Neural progenitor cell (in vitro differentiated cells): ENCODE measurements around the gene RHOD. TPM values are rescaled to one million over a fixed set of nuclear protein-coding genes. Genes with fewer than 3 reads are reported as not detected.
A peak's percentile ranks its signal among the peaks of the same experiment; 100 is the strongest.

Experiments used
- DNase-seq: peaks from one replicate; pipeline ENCODE4 v3.0.0-alpha.2; 2016; ENCODE audit warnings: low spot score
- H2AFZ ChIP-seq: fragments of 200-600 bp; sonication (generic); replicated peaks from 2 replicates; pipeline ENCODE4 v1.6.1; 2016; ENCODE audit warnings: antibody characterized with exemption
- H3F3A ChIP-seq: fragments of 200-600 bp; sonication (generic); 2 replicates; pipeline ENCODE4 v1.6.1; 2016; ENCODE audit warnings: antibody characterized with exemption, low read depth
- H3K27ac ChIP-seq: fragments of 200-600 bp; sonication (generic); 2 replicates; pipeline ENCODE4 v1.5.1; 2016; ENCODE audit warnings: mild to moderate bottlenecking
- H3K27me3 ChIP-seq: fragments of 200-600 bp; sonication (generic); 2 replicates; pipeline ENCODE4 v1.6.1; 2016; ENCODE audit warnings: mild to moderate bottlenecking, moderate library complexity
- H3K36me3 ChIP-seq: fragments of 200-600 bp; sonication (generic); 2 replicates; pipeline ENCODE4 v1.5.1; 2016
- H3K4me1 ChIP-seq: fragments of 200-600 bp; sonication (generic); 2 replicates; pipeline ENCODE4 v1.6.1; 2016; ENCODE audit warnings: mixed run types
- H3K4me2 ChIP-seq: fragments of 200-600 bp; sonication (generic); 2 replicates; pipeline ENCODE4 v1.6.1; 2016
- H3K4me3 ChIP-seq: fragments of 200-600 bp; sonication (generic); 2 replicates; pipeline ENCODE4 v1.5.1; 2016
- H3K79me2 ChIP-seq: fragments of 200-600 bp; sonication (generic); 2 replicates; pipeline ENCODE4 v1.6.1; 2016; ENCODE audit warnings: low read depth
- H3K9ac ChIP-seq: fragments of 200-600 bp; sonication (generic); 2 replicates; pipeline ENCODE4 v1.6.1; 2016
- H3K9me3 ChIP-seq: fragments of 200-600 bp; sonication (generic); 2 replicates; pipeline ENCODE4 v1.5.1; 2016; ENCODE audit warnings: low read depth
- H4K20me1 ChIP-seq: fragments of 200-600 bp; sonication (generic); 2 replicates; pipeline ENCODE4 v1.6.1; 2016; ENCODE audit warnings: low read depth
- H3K27ac Mint-ChIP-seq: 3 replicates; pipeline ENCODE4 v1.8.0; 2021; ENCODE audit warnings: mixed read lengths
- H3K27me3 Mint-ChIP-seq: 2 replicates; pipeline ENCODE4 v1.8.0; 2022; ENCODE audit warnings: low read depth, mild to moderate bottlenecking, inconsistent platforms, moderate library complexity, mixed read lengths; ENCODE audit not compliant: insufficient read depth
- H3K36me3 Mint-ChIP-seq: 3 replicates; pipeline ENCODE4 v1.8.0; 2021; ENCODE audit warnings: mixed read lengths
- H3K4me1 Mint-ChIP-seq: 3 replicates; pipeline ENCODE4 v1.8.0; 2021; ENCODE audit warnings: mixed read lengths
- H3K4me3 Mint-ChIP-seq: 3 replicates; pipeline ENCODE4 v1.8.0; 2021; ENCODE audit warnings: mild to moderate bottlenecking, moderate library complexity, mixed read lengths
- H3K9me3 Mint-ChIP-seq: 3 replicates; pipeline ENCODE4 v1.8.0; 2020; ENCODE audit warnings: mixed read lengths
- CTCF ChIP-seq: fragments of 200-600 bp; sonication (generic); IDR thresholded peaks from 2 replicates; pipeline ENCODE4 v1.5.1; 2017; ENCODE audit warnings: antibody characterized with exemption, mild to moderate bottlenecking
- EZH2 ChIP-seq: fragments of 200-600 bp; sonication (generic); IDR thresholded peaks from 2 replicates; pipeline ENCODE4 v1.6.1; 2017; ENCODE audit warnings: antibody characterized with exemption, mild to moderate bottlenecking, moderate library complexity
- EZH2phosphoT487 ChIP-seq: fragments of 200-600 bp; sonication (generic); IDR thresholded peaks from 2 replicates; pipeline ENCODE4 v1.6.1; 2017; ENCODE audit warnings: antibody characterized with exemption
- total RNA-seq: library from RNA; depleted of rRNA; stranded (reverse); fragments of >200 nt; gene quantifications from 2 replicates; pipeline ENCODE4 v1.2.3, GENCODE V29; 2015; ENCODE audit warnings: low replicate concordance

RHOD gene
- total RNA-seq, 1 donor from 2014 or later: 6.6 TPM

GRCh38 chr11:67076202-67076601 is 19.6 kb downstream of the RHOD start:
- Mint-ChIP-seq H3K27me3 (peaks cover 11% of the 10 kb centered on the region), H3K9me3 (no peaks in the 10 kb centered on the region), H3K4me1 (peaks cover 10% of the 10 kb centered on the region), H3K4me3 (no peak overlapping the region), H3K36me3 (no peaks in the 10 kb centered on the region), H3K27ac (no peak overlapping the region)
- H3K4me1 ChIP-seq: peaks cover 3% of the 10 kb centered on the region
- TF ChIP-seq EZH2 (no peak), EZH2phosphoT487 (no peak), CTCF (no peak)
- no peak for DNase-seq
- no peak overlapping the region for H3K4me3 ChIP-seq
- no peak overlapping the region for H3K4me2 ChIP-seq
- H3K9ac ChIP-seq: no peak overlapping the region
- H3K27ac ChIP-seq: no peak overlapping the region
- no peaks in the 10 kb centered on the region for H4K20me1 ChIP-seq
- no peaks in the 10 kb centered on the region for H3K27me3 ChIP-seq
- H3K79me2 ChIP-seq: no peaks in the 10 kb centered on the region
- H3K36me3 ChIP-seq: no peaks in the 10 kb centered on the region
- H3F3A ChIP-seq: no peaks in the 10 kb centered on the region
- H2AFZ ChIP-seq: no peak overlapping the region
- H3K9me3 ChIP-seq: no peaks in the 10 kb centered on the region

- Histone ChIP-seq H3K27me3 (no peaks in the 10 kb centered on the region), H4K20me1 (no peaks in the 10 kb centered on the region), H3K36me3 (no peaks in the 10 kb centered on the region), H3K4me1 (peaks cover 3% of the 10 kb centered on the region), H3K9me3 (no peaks in the 10 kb centered on the region), H3K4me2 (no peak overlapping the region), H2AFZ (no peak overlapping the region), H3F3A (peaks cover 3% of the 10 kb centered on the region), H3K9ac (no peak overlapping the region), H3K4me3 (no peak overlapping the region), H3K27ac (no peak overlapping the region), H3K79me2 (no peaks in the 10 kb centered on the region)
- DNase-seq: no peak
- Mint-ChIP-seq H3K36me3 (no peaks in the 10 kb centered on the region), H3K4me3 (peak overlapping the region; percentile 16), H3K27ac (no peak overlapping the region), H3K27me3 (peaks cover 8% of the 10 kb centered on the region), H3K4me1 (peaks cover 17% of the 10 kb centered on the region), H3K9me3 (peaks cover 2% of the 10 kb centered on the region)
- TF ChIP-seq EZH2 (no peak), CTCF (no peak), EZH2phosphoT487 (no peak)
Observed at GRCh38 chr11:67079065-67079705, 22.5 kb downstream of the RHOD start.

GRCh38 chr11:67082071-67082791 is 25.6 kb downstream of the RHOD start:
- peaks cover 3% of the 10 kb centered on the region for H3K4me1 ChIP-seq
- no peaks in the 10 kb centered on the region for H3K9me3 ChIP-seq
- no peaks in the 10 kb centered on the region for H4K20me1 ChIP-seq
- Mint-ChIP-seq H3K36me3 (no peaks in the 10 kb centered on the region), H3K27ac (peak overlapping the region; percentile 81), H3K9me3 (peaks cover 2% of the 10 kb centered on the region), H3K4me3 (peak overlapping the region; percentile 63), H3K4me1 (peaks cover 17% of the 10 kb centered on the region), H3K27me3 (peaks cover 6% of the 10 kb centered on the region)
- H3K27ac ChIP-seq: no peak overlapping the region
- peaks cover 3% of the 10 kb centered on the region for H3F3A ChIP-seq
- H3K4me2 ChIP-seq: peak overlapping the region; percentile 37
- H3K36me3 ChIP-seq: no peaks in the 10 kb centered on the region
- no peak overlapping the region for H3K9ac ChIP-seq
- H3K79me2 ChIP-seq: no peaks in the 10 kb centered on the region
- TF ChIP-seq EZH2phosphoT487: no peak
- no peak for TF ChIP-seq CTCF
- TF ChIP-seq EZH2: no peak
- H3K27me3 ChIP-seq: no peaks in the 10 kb centered on the region
- H3K4me3 ChIP-seq: no peak overlapping the region
- H2AFZ ChIP-seq: peak overlapping the region; percentile 69
- DNase-seq: peak; percentile 45
